IMR-90 (cell line): ENCODE data around the gene PRPF6. TPM values are rescaled to one million over a fixed set of nuclear protein-coding genes. Genes with fewer than 3 reads are reported as not detected.

ENCODE experiments used
- ATAC-seq: fragments of 200-7000 bp; cut with Tn5 transposase; 2 replicates; pipeline ENCODE4 v1.9.1; 2020; ENCODE audit warnings: low read depth, mild to moderate bottlenecking, moderate library complexity
- BruUV-seq: library from RNA; stranded (reverse); fragments of 400-500 nt; replicated peaks from 2 replicates; lab custom pipeline; 2021; lab: Mats Ljungman, UMichigan
- CTCF ChIA-PET: fragments of 300-600 bp; formaldehyde crosslinking; extraction: SDS; loops from one replicate; lab custom pipeline; 2021; ENCODE audit warnings: antibody characterized with exemption; lab: Yijun Ruan, JAX
- POLR2A ChIA-PET: fragments of 300-600 bp; sonication (Branson Sonifier 250); formaldehyde crosslinking; loops from one replicate; lab custom pipeline; 2022; ENCODE audit warnings: antibody characterized with exemption; ENCODE audit not compliant: unreplicated experiment; lab: Charles Lee
- DNase-seq: peaks from one replicate; pipeline ENCODE4 v3.0.0; 2013
- H2AFZ ChIP-seq: replicated peaks from 2 replicates; pipeline ENCODE3; 2013; ENCODE audit warnings: low read length, mild to moderate bottlenecking; ENCODE audit not compliant: poor library complexity
- H2AK5ac ChIP-seq: 2 replicates; pipeline ENCODE4 v1.6.1; 2013; ENCODE audit warnings: low read depth, low read length, inconsistent platforms
- H2AK9ac ChIP-seq: replicated peaks from 2 replicates; pipeline ENCODE3; 2013; ENCODE audit warnings: mild to moderate bottlenecking, low read depth, low read length, moderate library complexity; ENCODE audit not compliant: poor library complexity
- H2BK120ac ChIP-seq: 2 replicates; pipeline ENCODE4 v1.6.1; 2013; ENCODE audit warnings: low read depth, low read length, inconsistent platforms
- H2BK15ac ChIP-seq: 3 replicates; pipeline ENCODE4 v1.6.1; 2013; ENCODE audit warnings: low read depth, low read length, inconsistent platforms
- H2BK20ac ChIP-seq: 2 replicates; pipeline ENCODE4 v1.6.1; 2013; ENCODE audit warnings: low read depth, mild to moderate bottlenecking, inconsistent platforms, low read length, moderate library complexity
- H2BK5ac ChIP-seq: 2 replicates; pipeline ENCODE4 v1.6.1; 2013; ENCODE audit warnings: mild to moderate bottlenecking, low read depth, low read length, inconsistent platforms; ENCODE audit not compliant: poor library complexity, severe bottlenecking
- H3K14ac ChIP-seq: replicated peaks from 2 replicates; pipeline ENCODE4 v1.6.1; 2013; ENCODE audit warnings: low read depth, low read length, inconsistent platforms
- H3K18ac ChIP-seq: 2 replicates; pipeline ENCODE4 v1.6.1; 2013; ENCODE audit warnings: low read depth, low read length, control low read depth
- H3K23ac ChIP-seq: 2 replicates; pipeline ENCODE4 v1.6.1; 2013; ENCODE audit warnings: low read depth, low read length, inconsistent platforms
- H3K27ac ChIP-seq: 2 replicates; pipeline ENCODE4 v1.5.1; 2013; ENCODE audit warnings: mild to moderate bottlenecking, control low read depth, low read length; ENCODE audit not compliant: insufficient read depth
- H3K27me3 ChIP-seq: 2 replicates; pipeline ENCODE4 v1.6.1; 2013; ENCODE audit warnings: low read length; ENCODE audit not compliant: control insufficient read depth, insufficient read depth
- H3K36me3 ChIP-seq: 2 replicates; pipeline ENCODE4 v1.6.1; 2013; ENCODE audit warnings: low read length, mixed read lengths; ENCODE audit not compliant: control insufficient read depth, insufficient read depth
- H3K4ac ChIP-seq: 2 replicates; pipeline ENCODE4 v1.6.1; 2013; ENCODE audit warnings: low read depth, low read length, inconsistent platforms
- H3K4me1 ChIP-seq: 2 replicates; pipeline ENCODE4 v1.6.1; 2013; ENCODE audit warnings: low read length, mixed read lengths; ENCODE audit not compliant: control insufficient read depth, insufficient read depth
- H3K4me2 ChIP-seq: 2 replicates; pipeline ENCODE4 v1.6.1; 2013; ENCODE audit warnings: low read depth, mild to moderate bottlenecking, control low read depth, low read length, moderate library complexity
- H3K4me3 ChIP-seq: 2 replicates; pipeline ENCODE4 v1.5.1; 2013; ENCODE audit warnings: low read depth, mild to moderate bottlenecking, control low read depth, low read length, moderate library complexity; ENCODE audit not compliant: insufficient read depth
- H3K56ac ChIP-seq: 2 replicates; pipeline ENCODE4 v1.6.1; 2013; ENCODE audit warnings: low read length, inconsistent platforms; ENCODE audit not compliant: insufficient read depth; ENCODE audit errors: extremely low read depth
- H3K79me1 ChIP-seq, 2 experiments: 2 replicates each; pipeline ENCODE4 v1.6.1; 2013; ENCODE audit warnings: low read length in 2 of 2, inconsistent platforms in 1 of 2, low read depth in 1 of 2
- H3K9ac ChIP-seq: 2 replicates; pipeline ENCODE4 v1.6.1; 2013; ENCODE audit warnings: low read depth, low read length, control low read depth
- H3K9me1 ChIP-seq: 2 replicates; pipeline ENCODE4 v1.6.1; 2013; ENCODE audit warnings: low read length, inconsistent platforms; ENCODE audit not compliant: insufficient read depth
- H3K9me3 ChIP-seq: 2 replicates; pipeline ENCODE4 v1.6.1; 2013; ENCODE audit warnings: low read length; ENCODE audit not compliant: control insufficient read depth, insufficient read depth
- H4K20me1 ChIP-seq: 2 replicates; pipeline ENCODE4 v1.6.1; 2013; ENCODE audit warnings: low read length, inconsistent platforms; ENCODE audit not compliant: insufficient read depth
- H4K5ac ChIP-seq: 2 replicates; pipeline ENCODE4 v1.6.1; 2013; ENCODE audit warnings: mild to moderate bottlenecking, low read depth, low read length, control low read depth
- H4K8ac ChIP-seq, 2 experiments: 2 replicates each; pipeline ENCODE4 v1.6.1; 2013; ENCODE audit warnings: low read depth in 2 of 2, low read length in 2 of 2, control low read depth in 1 of 2, inconsistent platforms in 1 of 2
- H4K91ac ChIP-seq: 2 replicates; pipeline ENCODE4 v1.6.1; 2013; ENCODE audit warnings: low read depth, low read length, inconsistent platforms; ENCODE audit not compliant: insufficient read depth
- BHLHE40 ChIP-seq: fragments of 150-350 bp; IDR thresholded peaks from 2 replicates; pipeline ENCODE4 v1.6.1; 2016; ENCODE audit warnings: mild to moderate bottlenecking, low read depth, low read length
- CTCF ChIP-seq: conservative IDR thresholded peaks from 2 replicates; pipeline ENCODE4 v1.5.1; 2012; ENCODE audit warnings: mild to moderate bottlenecking, low read depth, low read length, improper control_type of control experiment
- MXI1 ChIP-seq: IDR thresholded peaks from 2 replicates; pipeline ENCODE4 v1.6.1; 2012; ENCODE audit warnings: low read depth, mild to moderate bottlenecking, low read length, moderate library complexity, borderline replicate concordance
- POLR2A ChIP-seq: IDR thresholded peaks from 2 replicates; pipeline ENCODE4 v1.6.1; 2012; ENCODE audit warnings: mild to moderate bottlenecking, low read depth, low read length
- RAD21 ChIP-seq: IDR thresholded peaks from 2 replicates; pipeline ENCODE4 v1.6.1; 2012; ENCODE audit warnings: low read length, improper control_type of control experiment
- RCOR1 ChIP-seq: IDR thresholded peaks from 2 replicates; pipeline ENCODE4 v1.6.1; 2012; ENCODE audit warnings: mild to moderate bottlenecking, low read length, improper control_type of control experiment; ENCODE audit not compliant: insufficient replicate concordance
- USF2 ChIP-seq: fragments of 150-350 bp; IDR thresholded peaks from 2 replicates; pipeline ENCODE4 v1.6.1; 2017; ENCODE audit warnings: mild to moderate bottlenecking, antibody characterized with exemption, low read length, low read depth
- WGBS, 2 experiments: methylation state at CpG; one replicate each; pipeline versions ENCODE4 v1.1.5 to v1.1.7; 2013; ENCODE audit warnings: missing lambda C conversion rate in 2 of 2; ENCODE audit not compliant: insufficient read length in 1 of 2; ENCODE audit errors: extremely low coverage in 2 of 2; 5-methylcytosine and 5-hydroxymethylcytosine counted together
- dilution Hi-C: fragments of 300-500 bp; cut with HindIII; formaldehyde crosslinking; loops from one replicate; pipeline ENCODE4 v1.14.3; 2018; ENCODE audit warnings: low sequenced_read_pairs; ENCODE audit not compliant: unreplicated experiment
- in situ Hi-C: fragments of 300-500 bp; cut with MboI; formaldehyde crosslinking; loops from 3 replicates; pipeline ENCODE4 v1.14.3; 2019; ENCODE audit warnings: low sequenced_read_pairs, inconsistent platforms, mixed read lengths
- intact Hi-C: fragments of 100-400 bp; cut with micrococcal nuclease; formaldehyde crosslinking; loops from 2 replicates; pipeline ENCODE4 v1.10.0; 2022
- polyA plus RNA-seq, 3 experiments: library from polyadenylated mRNA; depleted of rRNA; stranded (reverse); fragments of >200 nt; gene quantifications; 2 replicates each; pipeline ENCODE4 v1.2.3, GENCODE V29; 2012; ENCODE audit warnings: low replicate concordance in 1 of 3
- total RNA-seq: library from RNA; depleted of rRNA; stranded (reverse); fragments of >200 nt; gene quantifications from 2 replicates; pipeline ENCODE4 v1.2.3, GENCODE V29; 2012

Gene PRPF6
- total and polyA plus RNA-seq, 2 of the 4 experiments (the other 2 are of a cell fraction): 43.5 to 71.3 TPM

- in situ Hi-C loops: no loop called here
- H3K79me1 ChIP-seq: peaks cover 6 to 8% of the 10 kb centered on the region in 2 experiments; a peak in 3 of 4 replicates
- H3K4me3 ChIP-seq: no peak overlapping the region
- H3K18ac ChIP-seq: no peak overlapping the region
- no peaks in the 10 kb centered on the region for H3K9me3 ChIP-seq
- no peak overlapping the region for H2AFZ ChIP-seq
- no TSS peak for BruUV-seq
- H3K14ac ChIP-seq: no peak overlapping the region
- H4K20me1 ChIP-seq: peaks cover 6% of the 10 kb centered on the region
- H3K9ac ChIP-seq: no peak overlapping the region
- peaks cover 6% of the 10 kb centered on the region; the same call in 1 of the 2 replicates for H3K27me3 ChIP-seq
- no peak overlapping the region for H2BK120ac ChIP-seq
- CTCF ChIA-PET: no interaction called here
- H3K23ac ChIP-seq: no peak overlapping the region
- no peak for DNase-seq
- H3K36me3 ChIP-seq: peaks cover 15% of the 10 kb centered on the region; the same call in 1 of the 2 replicates
- peaks cover 13% of the 10 kb centered on the region for H3K4me1 ChIP-seq
- TF ChIP-seq BHLHE40 (no peak), RAD21 (no peak), RCOR1 (no peak), POLR2A (no peak), CTCF (no peak), MXI1 (no peak), USF2 (no peak)
- no peak overlapping the region for H3K56ac ChIP-seq
- H3K27ac ChIP-seq: no peak overlapping the region
- no peak overlapping the region for H2BK20ac ChIP-seq
- H2AK5ac ChIP-seq: no peak overlapping the region
- POLR2A ChIA-PET: no interaction called here
- no peak overlapping the region for H2BK15ac ChIP-seq
- no peak overlapping the region for H2BK5ac ChIP-seq
- no peak overlapping the region for H3K4ac ChIP-seq
- H3K9me1 ChIP-seq: no peaks in the 10 kb centered on the region
- H4K8ac ChIP-seq: no peak overlapping the region
- dilution Hi-C loops: no loop called here
- intact Hi-C loops: no loop called here
- H3K4me2 ChIP-seq: no peak overlapping the region; the same call in 1 of the 2 replicates
- no peak overlapping the region for H4K91ac ChIP-seq
- WGBS, 2 experiments: 49% methylated on average over 2 of the region's 15 CpGs; no CpG with 5 or more reads in 1 of the 2 experiments
- H2AK9ac ChIP-seq: no peak overlapping the region
- no peak for ATAC-seq
- no peak overlapping the region for H4K5ac ChIP-seq
Measured at GRCh38 chr20:64077876-64078551, 97.1 kb downstream of the PRPF6 start.
